ENCODE results near the gene SNX6. TPM values are rescaled to one million over a fixed set of nuclear protein-coding genes. Genes with fewer than 3 reads are reported as not detected.

The SNX6 gene
- total RNA-seq = 77.6 and 102 TPM in 2 replicates

DNA sequence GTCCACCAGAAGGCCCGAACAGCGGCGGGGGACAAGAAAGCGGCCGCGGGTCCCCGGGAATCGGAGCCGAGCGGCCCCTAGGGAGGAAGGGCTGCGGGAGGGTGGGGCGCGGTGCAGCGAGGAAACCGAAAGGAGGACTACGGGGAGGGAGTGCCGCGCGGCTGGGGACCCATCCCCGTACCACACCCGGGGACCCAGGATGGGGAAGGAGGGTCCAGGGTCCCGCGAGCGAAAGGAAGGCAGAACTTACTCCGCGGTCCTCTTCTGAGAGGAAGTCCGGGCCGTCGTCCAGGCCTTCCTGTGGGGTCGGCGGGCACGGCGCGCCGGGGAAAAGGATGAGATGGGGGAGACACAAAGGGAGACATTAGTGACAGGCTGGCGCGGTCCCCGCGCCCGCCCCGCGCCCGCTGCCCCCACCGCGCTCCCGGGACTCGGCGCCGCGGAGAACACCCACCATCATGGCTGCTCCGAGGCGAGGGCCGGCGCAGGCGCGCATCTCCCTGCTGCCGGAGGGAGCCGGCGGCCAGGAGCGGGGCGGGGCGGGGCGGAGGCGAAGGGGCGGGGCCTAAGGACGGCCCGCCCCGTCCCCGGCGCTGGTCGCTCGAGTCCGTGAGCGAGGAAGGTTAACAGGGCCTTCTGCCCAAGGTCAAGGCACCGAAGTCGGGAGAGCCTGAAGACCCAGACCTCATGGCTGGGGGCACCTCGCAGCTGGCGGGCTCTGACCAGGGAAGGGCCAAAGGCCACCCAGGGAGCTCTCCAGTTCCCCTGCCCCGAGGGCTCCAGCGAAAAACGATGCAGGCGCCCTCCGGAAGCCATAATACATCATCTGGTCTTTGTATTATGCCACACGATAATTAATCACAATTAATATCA is at the start of gene SNX6:
SNX6 (minus strand) TSS at position 492 of the 873 bp plus-strand sequence; CDS start at position 460, 32 bp downstream.

DNA sequence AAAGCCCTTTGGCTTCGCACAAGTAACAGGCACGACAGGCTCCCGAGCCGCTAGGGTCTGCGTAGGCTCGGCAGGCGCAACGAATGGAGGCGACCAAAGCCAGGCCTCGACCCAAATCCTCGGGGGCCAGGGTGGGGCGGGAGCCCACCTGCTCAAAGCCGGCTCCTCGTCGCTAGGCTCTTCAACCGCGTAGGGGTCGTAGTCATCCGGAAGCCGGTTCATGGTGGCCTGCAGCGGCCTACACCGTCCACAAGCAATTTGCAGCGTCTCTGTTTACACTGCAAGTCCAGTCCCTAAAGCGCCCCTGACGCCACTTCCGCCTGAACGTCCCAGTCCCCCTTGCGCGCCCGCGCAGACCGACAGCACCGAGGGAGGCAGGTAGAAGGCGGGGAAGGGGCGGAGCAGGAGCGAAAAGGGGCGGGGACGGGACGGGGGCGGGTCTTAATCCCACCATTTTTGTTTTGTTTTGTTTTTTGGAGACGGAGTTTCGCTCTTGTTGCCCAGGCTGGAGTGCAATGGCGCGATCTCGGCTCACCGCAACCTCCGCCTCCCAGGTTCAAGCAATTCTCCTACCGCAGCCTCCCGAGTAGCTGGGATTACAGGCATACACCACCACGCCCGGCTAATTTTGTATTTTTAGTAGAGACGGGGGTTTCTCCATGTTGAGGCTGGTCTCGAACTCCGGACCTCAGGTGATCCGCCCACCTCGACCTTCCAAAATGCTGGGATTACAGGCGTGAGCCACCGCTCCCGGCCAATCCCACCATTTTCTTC is 90.4 kb downstream of the SNX6 start, which contains the start of gene EAPP:
EAPP (minus strand) TSS at position 295 of the 774 bp plus-strand sequence; CDS start at position 222, 73 bp downstream.

Other genes with a start within 250 kb of the SNX6 start
- gene SPTSSA, start 167.9 kb downstream of the SNX6 start, total RNA-seq = 11.8 and 20.6 TPM in 2 replicates
- gene EAPP, start 90.4 kb downstream of the SNX6 start, total RNA-seq = 15.4 and 25.5 TPM in 2 replicates
- gene CFL2, start 84.4 kb upstream of the SNX6 start, total RNA-seq = 13.3 and 14.8 TPM in 2 replicates
- 37.7 and 47.6 TPM in 2 replicates for gene BAZ1A, start 245.2 kb upstream of the SNX6 start, total RNA-seq